Measurements from ENCODE around the gene CASKIN2. TPM values are rescaled to one million over a fixed set of nuclear protein-coding genes. Genes with fewer than 3 reads are reported as not detected.

Gene CASKIN2
- total and polyA plus RNA-seq, 2 of the 4 experiments (the other 2 are of a cell fraction): 2.9 to 6.9 TPM

- Histone ChIP-seq H3K9me3 (ENCODE audit: control insufficient read depth, insufficient read depth, low read length) (no peaks in the 10 kb centered on the region), H2AK9ac (replicated peaks; ENCODE audit: low read depth, low read length, poor library complexity) (no peak overlapping the region), H2BK15ac (ENCODE audit: low read depth, low read length) (no peak overlapping the region), H2BK5ac (ENCODE audit: low read depth, low read length, poor library complexity, severe bottlenecking) (no peak overlapping the region), H3K4me1 (ENCODE audit: control insufficient read depth, insufficient read depth, low read length) (no peaks in the 10 kb centered on the region), H4K91ac (ENCODE audit: insufficient read depth, low read depth, low read length) (no peak overlapping the region), H3K4ac (ENCODE audit: low read depth, low read length) (no peak overlapping the region), H2AFZ (replicated peaks; ENCODE audit: low read length, poor library complexity) (no peak overlapping the region), H2BK120ac (ENCODE audit: low read depth, low read length) (no peak overlapping the region), H3K27me3 (ENCODE audit: control insufficient read depth, insufficient read depth, low read length) (no peaks in the 10 kb centered on the region), H2AK5ac (ENCODE audit: low read depth, low read length) (no peak overlapping the region), H4K8ac (ENCODE audit: low read depth in 2 of 2, low read length in 2 of 2) (no peak overlapping the region), H4K20me1 (ENCODE audit: insufficient read depth, low read length) (peaks cover 2% of the 10 kb centered on the region), H3K4me2 (ENCODE audit: low read depth, low read length) (no peak overlapping the region), H3K56ac (ENCODE audit: extremely low read depth, insufficient read depth, low read length) (no peak overlapping the region), H3K4me3 (ENCODE audit: insufficient read depth, low read depth, low read length) (no peak overlapping the region), H3K23ac (ENCODE audit: low read depth, low read length) (no peak overlapping the region), H2BK20ac (ENCODE audit: low read depth, low read length) (no peak overlapping the region), H3K9me1 (ENCODE audit: insufficient read depth, low read length) (no peaks in the 10 kb centered on the region; the same call in none of the 2 replicates), H3K27ac (ENCODE audit: insufficient read depth, low read length) (no peak overlapping the region), H3K36me3 (ENCODE audit: control insufficient read depth, insufficient read depth, low read length) (peaks cover 23% of the 10 kb centered on the region), H3K9ac (ENCODE audit: low read depth, low read length) (no peak overlapping the region), H3K14ac (replicated peaks; ENCODE audit: low read depth, low read length) (no peak overlapping the region), H4K5ac (ENCODE audit: low read depth, low read length) (no peak overlapping the region), H3K18ac (ENCODE audit: low read depth, low read length) (no peak overlapping the region), H3K79me1 (ENCODE audit: low read depth in 1 of 2, low read length in 2 of 2) (peaks cover under 1 to 8% of the 10 kb centered on the region in 2 experiments; a peak in 2 of 4 replicates)
- POLR2A ChIA-PET (ENCODE audit: unreplicated experiment): no interaction called here
- WGBS, 2 experiments (ENCODE audit: extremely low coverage in 2 of 2, insufficient read length in 1 of 2): 89% methylated on average over 11 of the region's 24 CpGs; no CpG with 5 or more reads in 1 of the 2 experiments
- intact Hi-C loops (cut with micrococcal nuclease) (no loop called here), dilution Hi-C loops (cut with HindIII; ENCODE audit: low sequenced_read_pairs, unreplicated experiment) (no loop called here), in situ Hi-C loops (cut with MboI; ENCODE audit: low sequenced_read_pairs) (no loop called here)
- TF ChIP-seq USF2 (IDR thresholded peaks at IDR 0.05; ENCODE audit: low read depth, low read length): no peak
- no peak for TF ChIP-seq MXI1 (IDR thresholded peaks at IDR 0.05; ENCODE audit: borderline replicate concordance, low read depth, low read length)
- no peak for TF ChIP-seq ELK1 (IDR thresholded peaks at IDR 0.05; ENCODE audit: borderline replicate concordance, low read depth, low read length)
- TF ChIP-seq MAZ (IDR thresholded peaks at IDR 0.05; ENCODE audit: borderline replicate concordance, low read depth, low read length): no peak
- no peak for TF ChIP-seq MAFK (IDR thresholded peaks at IDR 0.05; ENCODE audit: low read depth, low read length)
- TF ChIP-seq SMC3 (IDR thresholded peaks at IDR 0.05; ENCODE audit: low read depth, low read length): no peak
- no peak for TF ChIP-seq NFE2L2 (IDR thresholded peaks at IDR 0.05; ENCODE audit: low read depth, low read length)
- TF ChIP-seq FOS (IDR thresholded peaks at IDR 0.05; ENCODE audit: low read depth, low read length): no peak
- no peak for TF ChIP-seq POLR2A (IDR thresholded peaks at IDR 0.05; ENCODE audit: low read depth, low read length)
- TF ChIP-seq CHD1 (IDR thresholded peaks at IDR 0.05; ENCODE audit: low read depth, low read length): no peak
- no peak for ATAC-seq (ENCODE audit: low read depth)
- DNase-seq: no peak
- CTCF ChIA-PET: no interaction called here
- BruUV-seq (replicated peaks): no TSS peak
Observed at GRCh38 chr17:75488693-75489510, 26.4 kb downstream of the CASKIN2 start.

Data from IMR-90 (cell line).